H1 (cell line): Measurements from ENCODE around the gene RIMBP2. TPM values are rescaled to one million over a fixed set of nuclear protein-coding genes. Genes with fewer than 3 reads are reported as not detected.

Source experiments
- SIN3A ChIP-seq, 2 experiments: IDR thresholded peaks in 1 of 2; conservative IDR thresholded peaks in 1 of 2; 2 replicates each; pipeline ENCODE4 v1.6.1; 2011 to 2012; ENCODE audit warnings: low read length in 2 of 2, improper control_type of control experiment in 1 of 2, low read depth in 1 of 2, mild to moderate bottlenecking in 1 of 2
- polyA plus RNA-seq, 7 experiments: library from polyadenylated mRNA; depleted of rRNA in 3 of 7; stranded (reverse) in 5 of 7; unstranded in 2 of 7; fragments of >200 nt in 5 of 7; fragments of 200-250 nt in 2 of 7; gene quantifications; 1 replicate in 5 of 7; 2 replicates in 1 of 7; 4 replicates in 1 of 7; pipeline versions ENCODE4 v1.2.1 to v1.2.3, GENCODE V29; 2011 to 2013; ENCODE audit warnings: missing spikeins in 2 of 7, mixed read lengths in 2 of 7
- total RNA-seq: library from RNA; stranded (reverse); fragmentation: NEBNext Ultra II Directional; extraction: Animal tissue kit (Norgen Biotek cat#: 25700); gene quantifications from 2 replicates; pipeline ENCODE4 v1.2.1, GENCODE V29; 2021

The RIMBP2 gene
- total and polyA plus RNA-seq, 2 of the 8 experiments (the other 6 are each of a cell fraction or from before 2014, with no cell fraction given), result 0.18 to 0.65 TPM

- no peak for TF ChIP-seq SIN3A (conservative IDR thresholded peaks at IDR 0.05 in 1 of 2, IDR thresholded peaks at IDR 0.05 in 1 of 2; ENCODE audit: low read depth in 1 of 2, low read length in 2 of 2)
- TF ChIP-seq, all 59 proteins: peak for 0
Measured at GRCh38 chr12:130576371-130576816, 139.7 kb downstream of the RIMBP2 start (continued).
